H9 (cell line): Measurements from ENCODE around the gene PGM2. TPM values are rescaled to one million over a fixed set of nuclear protein-coding genes. Genes with fewer than 3 reads are reported as not detected.

Experiments used
- DNase-seq: peaks from one replicate; pipeline ENCODE4 v3.0.0-alpha.2; 2017
- H2AFZ ChIP-seq: one replicate; pipeline ENCODE4 v1.6.1; 2013; ENCODE audit warnings: mild to moderate bottlenecking, low read length, control low read depth, moderate library complexity
- H2AK5ac ChIP-seq: 2 replicates; pipeline ENCODE4 v1.6.1; 2013; ENCODE audit warnings: low read length, control low read depth, mixed read lengths; ENCODE audit not compliant: insufficient read length
- H2BK120ac ChIP-seq: one replicate; pipeline ENCODE4 v1.6.1; 2013; ENCODE audit warnings: low read depth, mild to moderate bottlenecking, low read length, control low read depth, inconsistent platforms; ENCODE audit not compliant: poor library complexity, severe bottlenecking
- H2BK12ac ChIP-seq: 2 replicates; pipeline ENCODE4 v1.6.1; 2013; ENCODE audit warnings: low read length, control low read depth, mixed read lengths, low read depth; ENCODE audit not compliant: insufficient read length
- H2BK15ac ChIP-seq: 2 replicates; pipeline ENCODE4 v1.6.1; 2013; ENCODE audit warnings: low read depth, low read length, control low read depth
- H2BK20ac ChIP-seq: one replicate; pipeline ENCODE4 v1.6.1; 2013; ENCODE audit warnings: low read depth, mild to moderate bottlenecking, low read length, control low read depth, inconsistent platforms; ENCODE audit not compliant: poor library complexity, severe bottlenecking
- H2BK5ac ChIP-seq: 2 replicates; pipeline ENCODE4 v1.6.1; 2013; ENCODE audit warnings: low read length, control low read depth, mixed read lengths; ENCODE audit not compliant: insufficient read length
- H3K14ac ChIP-seq: 2 replicates; pipeline ENCODE4 v1.6.1; 2013; ENCODE audit warnings: low read length, control low read depth; ENCODE audit not compliant: insufficient read depth
- H3K18ac ChIP-seq: 2 replicates; pipeline ENCODE4 v1.6.1; 2013; ENCODE audit warnings: low read depth, mild to moderate bottlenecking, mixed read lengths, low read length, control low read depth; ENCODE audit not compliant: insufficient read length
- H3K23ac ChIP-seq: 2 replicates; pipeline ENCODE4 v1.6.1; 2013; ENCODE audit warnings: low read length, control low read depth, mixed read lengths, low read depth; ENCODE audit not compliant: insufficient read length
- H3K23me2 ChIP-seq: 2 replicates; pipeline ENCODE4 v1.6.1; 2013; ENCODE audit warnings: low read depth, mild to moderate bottlenecking, mixed read lengths, low read length, control low read depth; ENCODE audit not compliant: insufficient read length, poor library complexity, severe bottlenecking
- H3K27ac ChIP-seq: 2 replicates; pipeline ENCODE4 v1.5.1; 2013; ENCODE audit warnings: low read length, control low read depth, mixed read lengths, low read depth; ENCODE audit not compliant: insufficient read length
- H3K27me3 ChIP-seq: 2 replicates; pipeline ENCODE4 v1.6.1; 2013; ENCODE audit warnings: low read length, control low read depth, inconsistent platforms; ENCODE audit not compliant: insufficient read depth
- H3K4ac ChIP-seq: 2 replicates; pipeline ENCODE4 v1.6.1; 2013; ENCODE audit warnings: low read depth, mild to moderate bottlenecking, control low read depth, inconsistent platforms, low read length, moderate library complexity
- H3K4me1 ChIP-seq: 2 replicates; pipeline ENCODE4 v1.6.1; 2013; ENCODE audit warnings: low read length, control low read depth, inconsistent platforms; ENCODE audit not compliant: insufficient read depth
- H3K4me2 ChIP-seq: 2 replicates; pipeline ENCODE4 v1.6.1; 2013; ENCODE audit warnings: low read length, control low read depth, mixed read lengths; ENCODE audit not compliant: insufficient read length, insufficient read depth
- H3K56ac ChIP-seq: 2 replicates; pipeline ENCODE4 v1.6.1; 2013; ENCODE audit warnings: low read depth, mild to moderate bottlenecking, mixed read lengths, low read length, control low read depth; ENCODE audit not compliant: insufficient read length
- H3K79me1 ChIP-seq: 2 replicates; pipeline ENCODE4 v1.6.1; 2013; ENCODE audit warnings: low read depth, mild to moderate bottlenecking, moderate library complexity, low read length, control low read depth, inconsistent platforms; ENCODE audit not compliant: insufficient read depth, poor library complexity, severe bottlenecking
- H3K79me2 ChIP-seq: 2 replicates; pipeline ENCODE4 v1.6.1; 2013; ENCODE audit warnings: low read length, control low read depth, inconsistent platforms; ENCODE audit not compliant: insufficient read depth
- H3K9ac ChIP-seq: 2 replicates; pipeline ENCODE4 v1.6.1; 2013; ENCODE audit warnings: low read length, control low read depth, mixed read lengths; ENCODE audit not compliant: insufficient read length; ENCODE audit errors: extremely low read depth
- H3K9me3 ChIP-seq: one replicate; pipeline ENCODE4 v1.6.1; 2013; ENCODE audit warnings: low read depth, low read length, inconsistent platforms; ENCODE audit not compliant: control insufficient read depth
- H3T11ph ChIP-seq: one replicate; pipeline ENCODE4 v1.6.1; 2013; ENCODE audit warnings: mild to moderate bottlenecking, low read length, control low read depth, inconsistent platforms
- H4K20me1 ChIP-seq: one replicate; pipeline ENCODE4 v1.6.1; 2013; ENCODE audit not compliant: control insufficient read depth, insufficient read length, insufficient read depth
- H4K5ac ChIP-seq: 2 replicates; pipeline ENCODE4 v1.6.1; 2013; ENCODE audit warnings: low read depth, mild to moderate bottlenecking, mixed read lengths, low read length, control low read depth; ENCODE audit not compliant: insufficient read length
- H4K8ac ChIP-seq: replicated peaks from 2 replicates; pipeline ENCODE4 v1.6.1; 2013; ENCODE audit warnings: low read length, control low read depth, mixed read lengths, low read depth; ENCODE audit not compliant: insufficient read length
- H4K91ac ChIP-seq: 2 replicates; pipeline ENCODE4 v1.6.1; 2013; ENCODE audit warnings: low read depth, mild to moderate bottlenecking, moderate library complexity, mixed read lengths, low read length, control low read depth; ENCODE audit not compliant: insufficient read length
- H3K27ac Mint-ChIP-seq, 3 experiments: 2 replicates in 2 of 3; 3 replicates in 1 of 3; pipeline ENCODE4 v1.8.0; 2020 to 2021; ENCODE audit warnings: mixed read lengths in 3 of 3, mild to moderate bottlenecking in 1 of 3, moderate library complexity in 1 of 3
- H3K27me3 Mint-ChIP-seq: 2 replicates; pipeline ENCODE4 v1.8.0; 2021; ENCODE audit warnings: low read depth, mild to moderate bottlenecking, moderate library complexity, mixed read lengths
- H3K36me3 Mint-ChIP-seq, 3 experiments: 2 replicates in 2 of 3; 3 replicates in 1 of 3; pipeline ENCODE4 v1.8.0; 2020 to 2021; ENCODE audit warnings: low read depth in 3 of 3, mixed read lengths in 3 of 3; ENCODE audit not compliant: insufficient read depth in 1 of 3
- H3K4me1 Mint-ChIP-seq, 2 experiments: 2 replicates each; pipeline ENCODE4 v1.8.0; 2020; ENCODE audit warnings: mixed read lengths in 2 of 2
- H3K4me3 Mint-ChIP-seq, 2 experiments: 2 replicates in 1 of 2; 3 replicates in 1 of 2; pipeline ENCODE4 v1.8.0; 2020 to 2021; ENCODE audit warnings: mild to moderate bottlenecking in 2 of 2, mixed read lengths in 2 of 2, moderate library complexity in 1 of 2
- H3K9me3 Mint-ChIP-seq, 2 experiments: 2 replicates in 1 of 2; 3 replicates in 1 of 2; pipeline ENCODE4 v1.8.0; 2020; ENCODE audit warnings: mild to moderate bottlenecking in 2 of 2, mixed read lengths in 2 of 2, moderate library complexity in 1 of 2
- WGBS: extraction: QIAGEN DNeasy Blood & Tissue Kit; methylation state at CpG from one replicate; pipeline ENCODE4 v1.1.7; 2013; ENCODE audit warnings: missing lambda C conversion rate, low lambda C conversion rate, mixed read lengths; ENCODE audit not compliant: insufficient read length; ENCODE audit errors: extremely low coverage; 5-methylcytosine and 5-hydroxymethylcytosine counted together
- total RNA-seq: library from RNA; stranded (reverse); gene quantifications from 2 replicates; pipeline ENCODE4 v1.2.1, GENCODE V29; 2021
- TF ChIP-seq, protein P1 (sequence below): fragments of 200-600 bp; sonication (generic); conservative IDR thresholded peaks from 3 replicates; pipeline ENCODE4 v1.8.0; 2021; ENCODE audit warnings: antibody characterized with exemption, mild to moderate bottlenecking

Gene PGM2
- total RNA-seq, 1 experiment from 2014 or later: 26.6 TPM

DNA sequence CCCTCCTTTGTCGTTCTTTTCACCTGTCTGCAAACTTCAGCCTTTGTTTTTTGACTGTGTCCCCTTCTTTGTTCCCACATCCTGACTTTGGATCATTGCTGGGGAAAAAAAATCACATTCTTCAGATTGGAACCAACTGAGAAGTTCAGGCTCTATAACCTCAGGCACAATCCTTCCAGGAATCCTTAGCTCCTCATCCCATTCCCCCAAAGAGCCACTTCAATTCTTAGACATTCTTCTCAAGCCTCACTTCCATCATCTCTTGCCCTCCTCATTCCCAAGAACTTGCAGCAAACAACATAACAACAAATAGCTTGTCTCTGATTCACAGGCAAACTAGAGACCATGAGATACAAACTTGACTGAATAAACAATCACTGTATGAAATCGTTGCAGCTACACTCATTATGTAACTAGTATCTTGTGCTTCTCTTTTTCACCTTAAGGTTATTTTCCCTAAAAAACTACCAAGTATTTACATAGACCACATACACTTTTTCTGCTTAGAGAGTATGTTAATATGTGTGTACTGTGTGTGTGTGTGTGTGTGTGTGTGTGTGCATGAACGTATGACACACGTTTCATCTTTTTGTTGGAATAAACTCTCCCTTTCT, 26.4 kb upstream of the PGM2 start:
- Histone ChIP-seq H3K18ac (no peak overlapping the region), H4K20me1 (no peaks in the 10 kb centered on the region), H4K5ac (no peak overlapping the region), H4K91ac (no peak overlapping the region), H3K56ac (no peak overlapping the region), H2BK12ac (no peak overlapping the region), H3K27ac (no peak overlapping the region), H4K8ac (no peak overlapping the region), H3T11ph (no peak overlapping the region), H3K79me1 (no peaks in the 10 kb centered on the region), H3K23me2 (no peaks in the 10 kb centered on the region), H3K27me3 (no peaks in the 10 kb centered on the region), H2BK5ac (no peak overlapping the region), H3K4me2 (no peak overlapping the region), H2BK15ac (no peak overlapping the region), H3K4me1 (no peaks in the 10 kb centered on the region; the same call in 1 of the 2 replicates), H2AK5ac (no peak overlapping the region), H3K23ac (no peak overlapping the region), H2AFZ (no peak overlapping the region), H3K4ac (no peak overlapping the region), H3K9ac (no peak overlapping the region), H3K79me2 (no peaks in the 10 kb centered on the region), H2BK20ac (no peak overlapping the region), H3K9me3 (no peaks in the 10 kb centered on the region), H2BK120ac (no peak overlapping the region), H3K14ac (no peak overlapping the region)
- no peaks in the 10 kb centered on the region for H3K9me3 Mint-ChIP-seq
- no peaks in the 10 kb centered on the region for H3K36me3 Mint-ChIP-seq
- TF ChIP-seq, protein P1, sequence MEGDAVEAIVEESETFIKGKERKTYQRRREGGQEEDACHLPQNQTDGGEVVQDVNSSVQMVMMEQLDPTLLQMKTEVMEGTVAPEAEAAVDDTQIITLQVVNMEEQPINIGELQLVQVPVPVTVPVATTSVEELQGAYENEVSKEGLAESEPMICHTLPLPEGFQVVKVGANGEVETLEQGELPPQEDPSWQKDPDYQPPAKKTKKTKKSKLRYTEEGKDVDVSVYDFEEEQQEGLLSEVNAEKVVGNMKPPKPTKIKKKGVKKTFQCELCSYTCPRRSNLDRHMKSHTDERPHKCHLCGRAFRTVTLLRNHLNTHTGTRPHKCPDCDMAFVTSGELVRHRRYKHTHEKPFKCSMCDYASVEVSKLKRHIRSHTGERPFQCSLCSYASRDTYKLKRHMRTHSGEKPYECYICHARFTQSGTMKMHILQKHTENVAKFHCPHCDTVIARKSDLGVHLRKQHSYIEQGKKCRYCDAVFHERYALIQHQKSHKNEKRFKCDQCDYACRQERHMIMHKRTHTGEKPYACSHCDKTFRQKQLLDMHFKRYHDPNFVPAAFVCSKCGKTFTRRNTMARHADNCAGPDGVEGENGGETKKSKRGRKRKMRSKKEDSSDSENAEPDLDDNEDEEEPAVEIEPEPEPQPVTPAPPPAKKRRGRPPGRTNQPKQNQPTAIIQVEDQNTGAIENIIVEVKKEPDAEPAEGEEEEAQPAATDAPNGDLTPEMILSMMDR: no peak
- no peak for DNase-seq
- peaks cover under 1 to 3% of the 10 kb centered on the region in 2 experiments for H3K4me1 Mint-ChIP-seq
- H3K27me3 Mint-ChIP-seq: no peaks in the 10 kb centered on the region; the same call in none of the 2 replicates
- H3K27ac Mint-ChIP-seq: no peak overlapping the region; a peak in 1 of 7 replicates
- no CpG with 5 or more reads among the region's 4 CpGs for WGBS
- H3K4me3 Mint-ChIP-seq: no peak overlapping the region
